Hindlimb muscle (tissue), 1 donor: ENCODE results near the gene APOBEC3H. TPM values are rescaled to one million over a fixed set of nuclear protein-coding genes. Genes with fewer than 3 reads are reported as not detected.
"Not testable (repeated sequence)": the region's sequence is repeated elsewhere in the genome, so short reads cannot be mapped to it uniquely, and the experiment has no call there.

Experiments used
- DNase-seq: peaks from one replicate; pipeline ENCODE4 v3.0.0-alpha.2; 2013
- polyA plus RNA-seq: library from polyadenylated mRNA; unstranded; fragments of 120-200 nt; gene quantifications from one replicate; pipeline ENCODE4 v1.2.1, GENCODE V29; 2013; ENCODE audit not compliant: insufficient read length

APOBEC3H gene
- not detected for polyA plus RNA-seq

GRCh38 chr22:39097098-39098020 is at the start of gene APOBEC3H:
APOBEC3H (plus strand) TSS chr22:39097244; CDS start chr22:39100279, 3,035 bp downstream.
- no peak for DNase-seq

- DNase-seq = not testable (repeated sequence)
Observed at GRCh38 chr22:39049486-39049885, 47.6 kb upstream of the APOBEC3H start.

GRCh38 chr22:39051844-39052495 is 45.1 kb upstream of the APOBEC3H start:
- DNase-seq = not testable (repeated sequence)

GRCh38 chr22:39055658-39056057 is 41.4 kb upstream of the APOBEC3H start:
- no peak for DNase-seq

GRCh38 chr22:39061290-39061689 is 35.8 kb upstream of the APOBEC3H start:
- DNase-seq = not testable (repeated sequence)

GRCh38 chr22:39061951-39062350 is 35.1 kb upstream of the APOBEC3H start:
- not testable (repeated sequence) for DNase-seq

- DNase-seq = not testable (repeated sequence)
Observed at GRCh38 chr22:39063904-39064303, 33.1 kb upstream of the APOBEC3H start.

GRCh38 chr22:39066442-39067276 is 30.4 kb upstream of the APOBEC3H start:
- DNase-seq = not testable (repeated sequence)

GRCh38 chr22:39068033-39068785 is 28.8 kb upstream of the APOBEC3H start:
- no peak for DNase-seq

GRCh38 chr22:39070186-39070585 is 26.9 kb upstream of the APOBEC3H start:
- DNase-seq = no peak

- not testable (repeated sequence) for DNase-seq
Observed at GRCh38 chr22:39072581-39072981, 24.5 kb upstream of the APOBEC3H start.

- no peak for DNase-seq
Observed at GRCh38 chr22:39073981-39074380, 23.1 kb upstream of the APOBEC3H start.

- DNase-seq = not testable (repeated sequence)
Observed at GRCh38 chr22:39076155-39077025, 20.7 kb upstream of the APOBEC3H start.

GRCh38 chr22:39077026-39077840 is 19.8 kb upstream of the APOBEC3H start, which contains the start of gene APOBEC3G:
APOBEC3G (plus strand) TSS chr22:39077275; CDS start chr22:39077362, 87 bp downstream.
- peak; percentile 26 for DNase-seq

- not testable (repeated sequence) for DNase-seq
Observed at GRCh38 chr22:39077912-39078311, 19.1 kb upstream of the APOBEC3H start.

GRCh38 chr22:39078329-39078728 is 18.7 kb upstream of the APOBEC3H start:
- no peak for DNase-seq

GRCh38 chr22:39079054-39079637 is 17.9 kb upstream of the APOBEC3H start:
- not testable (repeated sequence) for DNase-seq

GRCh38 chr22:39080052-39080762 is 16.8 kb upstream of the APOBEC3H start:
- DNase-seq = no peak

- no peak for DNase-seq
Observed at GRCh38 chr22:39081016-39081415, 16.0 kb upstream of the APOBEC3H start.
